GM21367 (cell line): ENCODE data around the gene USH1C.

Experiments used
- ATAC-seq: cut with Tn5 transposase; IDR thresholded peaks from one replicate; pipeline ENCODE4 v1.9.1; 2021; ENCODE audit not compliant: unreplicated experiment

USH1C gene

GRCh38 chr11:17508791-17509190 lies 35.4 kb downstream of the USH1C start:
- no peak for ATAC-seq

GRCh38 chr11:17508306-17508705 lies 35.9 kb downstream of the USH1C start:
- ATAC-seq, result no peak

GRCh38 chr11:17507773-17508172 lies 36.4 kb downstream of the USH1C start:
- no peak for ATAC-seq

- ATAC-seq, result no peak
Measured at GRCh38 chr11:17506942-17507341, 37.3 kb downstream of the USH1C start.

- no peak for ATAC-seq
Measured at GRCh38 chr11:17506314-17506713, 37.9 kb downstream of the USH1C start.

GRCh38 chr11:17505146-17505545 lies 39.1 kb downstream of the USH1C start:
- ATAC-seq, result no peak

GRCh38 chr11:17504330-17505107 lies 39.7 kb downstream of the USH1C start:
- ATAC-seq, result peak; percentile 58

- no peak for ATAC-seq
Measured at GRCh38 chr11:17502630-17503029, 41.6 kb downstream of the USH1C start.

GRCh38 chr11:17500673-17501072 lies 43.5 kb downstream of the USH1C start:
- no peak for ATAC-seq

GRCh38 chr11:17498475-17498874 lies 45.7 kb downstream of the USH1C start:
- no peak for ATAC-seq

- no peak for ATAC-seq
Measured at GRCh38 chr11:17498058-17498457, 46.2 kb downstream of the USH1C start.

- no peak for ATAC-seq
Measured at GRCh38 chr11:17496406-17496805, 47.8 kb downstream of the USH1C start.

GRCh38 chr11:17494019-17494418 lies 50.2 kb downstream of the USH1C start:
- no peak for ATAC-seq

GRCh38 chr11:17490938-17491337 lies 53.3 kb downstream of the USH1C start:
- no peak for ATAC-seq

GRCh38 chr11:17490232-17490631 lies 54.0 kb downstream of the USH1C start:
- no peak for ATAC-seq

GRCh38 chr11:17489751-17490150 lies 54.5 kb downstream of the USH1C start:
- no peak for ATAC-seq

- no peak for ATAC-seq
Measured at GRCh38 chr11:17488563-17488962, 55.7 kb downstream of the USH1C start.

GRCh38 chr11:17486646-17487045 lies 57.6 kb downstream of the USH1C start:
- ATAC-seq, result no peak

- no peak for ATAC-seq
Measured at GRCh38 chr11:17483505-17483904, 60.7 kb downstream of the USH1C start.

- no peak for ATAC-seq
Measured at GRCh38 chr11:17481905-17482304, 62.3 kb downstream of the USH1C start.

- ATAC-seq, result no peak
Measured at GRCh38 chr11:17479284-17480214, 64.7 kb downstream of the USH1C start.

GRCh38 chr11:17478070-17478469 lies 66.1 kb downstream of the USH1C start:
- ATAC-seq, result no peak
